CD14-positive monocyte (primary cell): ENCODE measurements around the gene CRHR2. TPM values are rescaled to one million over a fixed set of nuclear protein-coding genes. Genes with fewer than 3 reads are reported as not detected.

ENCODE experiments used
- DNase-seq, 3 donors: peaks; one replicate each; pipeline ENCODE4 v3.0.0-alpha.2; 2011 to 2022
- H2AFZ ChIP-seq: 2 replicates; pipeline ENCODE4 v1.6.0; 2012; ENCODE audit warnings: mild to moderate bottlenecking, low read depth, low read length, inconsistent platforms; ENCODE audit not compliant: insufficient read depth, poor library complexity, severe bottlenecking
- H3K27ac ChIP-seq, 2 donors: 1 replicate in 1 of 2; 2 replicates in 1 of 2; pipeline ENCODE4 v1.5.1; 2012 to 2013; ENCODE audit warnings: low read length in 2 of 2, control low read depth in 1 of 2, inconsistent platforms in 1 of 2, low read depth in 1 of 2, mild to moderate bottlenecking in 1 of 2
- H3K27me3 ChIP-seq, 2 donors: one replicate each; pipeline versions ENCODE4 v1.6.0 to v1.6.1; 2011 to 2013; ENCODE audit warnings: low read length in 2 of 2; ENCODE audit not compliant: control insufficient read depth in 2 of 2, insufficient read depth in 2 of 2
- H3K36me3 ChIP-seq, 2 donors: replicated peaks in 1 of 2; 1 replicate in 1 of 2; 2 replicates in 1 of 2; pipeline versions ENCODE4 v1.5.1 to v1.6.1; 2012 to 2013; ENCODE audit warnings: low read length in 2 of 2, control low read depth in 1 of 2, inconsistent platforms in 1 of 2, mild to moderate bottlenecking in 1 of 2; ENCODE audit not compliant: insufficient read depth in 2 of 2, control insufficient read depth in 1 of 2
- H3K4me1 ChIP-seq, 2 donors: 1 replicate in 1 of 2; 2 replicates in 1 of 2; pipeline versions ENCODE4 v1.5.1 to v1.6.1; 2012 to 2013; ENCODE audit warnings: low read length in 2 of 2, control low read depth in 1 of 2, inconsistent platforms in 1 of 2, mild to moderate bottlenecking in 1 of 2, moderate library complexity in 1 of 2; ENCODE audit not compliant: insufficient read depth in 2 of 2, control insufficient read depth in 1 of 2
- H3K4me2 ChIP-seq: replicated peaks from 2 replicates; pipeline ENCODE3; 2012; ENCODE audit warnings: low read length, moderate library complexity, mild to moderate bottlenecking; ENCODE audit not compliant: poor library complexity, severe bottlenecking; ENCODE audit errors: extremely low read depth
- H3K4me3 ChIP-seq, 3 experiments: fragments of 200-600 bp in 1 of 3; sonication (generic) in 1 of 3; replicated peaks in 1 of 3; 1 replicate in 2 of 3; 2 replicates in 1 of 3; pipeline ENCODE4 v1.5.1; 2011 to 2013; ENCODE audit warnings: low read length in 3 of 3, mild to moderate bottlenecking in 3 of 3, control low read depth in 2 of 3, low read depth in 2 of 3, inconsistent platforms in 1 of 3, moderate library complexity in 1 of 3
- H3K79me2 ChIP-seq: 2 replicates; pipeline ENCODE4 v1.6.0; 2012; ENCODE audit warnings: mild to moderate bottlenecking, control low read depth, inconsistent platforms, low read length, moderate library complexity; ENCODE audit not compliant: insufficient read depth
- H3K9ac ChIP-seq: 2 replicates; pipeline ENCODE4 v1.6.0; 2017; ENCODE audit warnings: low read length, mild to moderate bottlenecking; ENCODE audit not compliant: insufficient read depth, poor library complexity, severe bottlenecking
- H3K9me3 ChIP-seq, 2 donors: replicated peaks in 1 of 2; 1 replicate in 1 of 2; 2 replicates in 1 of 2; pipeline versions ENCODE4 v1.5.1 to v1.6.1; 2012 to 2013; ENCODE audit warnings: low read length in 2 of 2, control low read depth in 1 of 2; ENCODE audit not compliant: control insufficient read depth in 1 of 2, insufficient read depth in 1 of 2
- H4K20me1 ChIP-seq: 2 replicates; pipeline ENCODE4 v1.6.0; 2012; ENCODE audit warnings: mild to moderate bottlenecking, low read length, control low read depth, moderate library complexity; ENCODE audit not compliant: insufficient read depth
- H3K27ac Mint-ChIP-seq, 7 donors: one replicate each; pipeline ENCODE4 v1.8.0; 2020; ENCODE audit warnings: mild to moderate bottlenecking in 7 of 7, mixed read lengths in 7 of 7, moderate library complexity in 6 of 7, inconsistent platforms in 2 of 7
- H3K27me3 Mint-ChIP-seq, 3 donors: one replicate each; pipeline ENCODE4 v1.8.0; 2021 to 2022; ENCODE audit warnings: low read depth in 3 of 3, mild to moderate bottlenecking in 3 of 3, mixed read lengths in 3 of 3, moderate library complexity in 3 of 3, inconsistent platforms in 1 of 3
- H3K36me3 Mint-ChIP-seq, 2 donors: one replicate each; pipeline ENCODE4 v1.8.0; 2020; ENCODE audit warnings: mixed read lengths in 2 of 2, inconsistent platforms in 1 of 2, mild to moderate bottlenecking in 1 of 2
- H3K4me1 Mint-ChIP-seq: one replicate; pipeline ENCODE4 v1.8.0; 2020; ENCODE audit warnings: mild to moderate bottlenecking, mixed read lengths
- H3K4me3 Mint-ChIP-seq, 2 donors: one replicate each; pipeline ENCODE4 v1.8.0; 2020; ENCODE audit warnings: mild to moderate bottlenecking in 2 of 2, mixed read lengths in 2 of 2, moderate library complexity in 1 of 2
- H3K9me3 Mint-ChIP-seq, 7 donors: one replicate each; pipeline ENCODE4 v1.8.0; 2020 to 2022; ENCODE audit warnings: mixed read lengths in 7 of 7, mild to moderate bottlenecking in 6 of 7, moderate library complexity in 6 of 7, inconsistent platforms in 2 of 7
- WGBS: methylation state at CpG from one replicate; pipeline ENCODE4 v1.1.5; 2013; ENCODE audit warnings: missing lambda C conversion rate; ENCODE audit not compliant: insufficient coverage; 5-methylcytosine and 5-hydroxymethylcytosine counted together
- intact Hi-C, 2 donors: fragments of 100-400 bp; cut with micrococcal nuclease; formaldehyde crosslinking; loops; one replicate each; pipeline versions ENCODE4 v1.15.0 to v1.15.1; 2023
- polyA plus RNA-seq, 3 donors: library from polyadenylated mRNA; depleted of rRNA in 1 of 3; unstranded in 2 of 3; stranded (reverse) in 1 of 3; fragments of 300-500 nt in 2 of 3; fragments of >200 nt in 1 of 3; fragmentation: Illumina TruSeq in 2 of 3; gene quantifications; 1 replicate in 2 of 3; 2 replicates in 1 of 3; pipeline ENCODE4 v1.2.3, GENCODE V29; 2012 to 2021
- TF ChIP-seq, protein P1 (sequence below): fragments of 200-600 bp; IDR thresholded peaks from one replicate; pipeline ENCODE4 v1.8.0; 2022; ENCODE audit warnings: antibody characterized with exemption, mild to moderate bottlenecking

The CRHR2 gene
- polyA plus RNA-seq, 3 donors: not detected

- Histone ChIP-seq H3K27ac (no peak overlapping the region), H3K27me3 (no peaks in the 10 kb centered on the region), H3K4me2 (no peak overlapping the region), H2AFZ (no peak overlapping the region), H3K9ac (no peak overlapping the region), H3K4me1 (no peaks in the 10 kb centered on the region), H3K4me3 (no peak overlapping the region), H4K20me1 (no peaks in the 10 kb centered on the region), H3K36me3 (no peaks in the 10 kb centered on the region), H3K79me2 (no peaks in the 10 kb centered on the region), H3K9me3 (no peaks in the 10 kb centered on the region)
- Mint-ChIP-seq H3K27ac (no peak overlapping the region), H3K9me3 (peaks cover 0 to 2% (median 0%) of the 10 kb centered on the region in 7 donors), H3K4me1 (no peaks in the 10 kb centered on the region), H3K27me3 (peaks cover 0 to 1% (median 0%) of the 10 kb centered on the region in 3 donors), H3K4me3 (no peak overlapping the region), H3K36me3 (peaks cover 16 to 23% of the 10 kb centered on the region in 2 donors)
- DNase-seq: no peak
- intact Hi-C loops: no loop called here
- WGBS: 96% methylated on average over 8 of the region's 12 CpGs
- TF ChIP-seq, protein P1, sequence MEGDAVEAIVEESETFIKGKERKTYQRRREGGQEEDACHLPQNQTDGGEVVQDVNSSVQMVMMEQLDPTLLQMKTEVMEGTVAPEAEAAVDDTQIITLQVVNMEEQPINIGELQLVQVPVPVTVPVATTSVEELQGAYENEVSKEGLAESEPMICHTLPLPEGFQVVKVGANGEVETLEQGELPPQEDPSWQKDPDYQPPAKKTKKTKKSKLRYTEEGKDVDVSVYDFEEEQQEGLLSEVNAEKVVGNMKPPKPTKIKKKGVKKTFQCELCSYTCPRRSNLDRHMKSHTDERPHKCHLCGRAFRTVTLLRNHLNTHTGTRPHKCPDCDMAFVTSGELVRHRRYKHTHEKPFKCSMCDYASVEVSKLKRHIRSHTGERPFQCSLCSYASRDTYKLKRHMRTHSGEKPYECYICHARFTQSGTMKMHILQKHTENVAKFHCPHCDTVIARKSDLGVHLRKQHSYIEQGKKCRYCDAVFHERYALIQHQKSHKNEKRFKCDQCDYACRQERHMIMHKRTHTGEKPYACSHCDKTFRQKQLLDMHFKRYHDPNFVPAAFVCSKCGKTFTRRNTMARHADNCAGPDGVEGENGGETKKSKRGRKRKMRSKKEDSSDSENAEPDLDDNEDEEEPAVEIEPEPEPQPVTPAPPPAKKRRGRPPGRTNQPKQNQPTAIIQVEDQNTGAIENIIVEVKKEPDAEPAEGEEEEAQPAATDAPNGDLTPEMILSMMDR: no peak
These were observed 36.1 kb downstream of the CRHR2 start for GRCh38 chr7:30646154-30646553.

DNA sequence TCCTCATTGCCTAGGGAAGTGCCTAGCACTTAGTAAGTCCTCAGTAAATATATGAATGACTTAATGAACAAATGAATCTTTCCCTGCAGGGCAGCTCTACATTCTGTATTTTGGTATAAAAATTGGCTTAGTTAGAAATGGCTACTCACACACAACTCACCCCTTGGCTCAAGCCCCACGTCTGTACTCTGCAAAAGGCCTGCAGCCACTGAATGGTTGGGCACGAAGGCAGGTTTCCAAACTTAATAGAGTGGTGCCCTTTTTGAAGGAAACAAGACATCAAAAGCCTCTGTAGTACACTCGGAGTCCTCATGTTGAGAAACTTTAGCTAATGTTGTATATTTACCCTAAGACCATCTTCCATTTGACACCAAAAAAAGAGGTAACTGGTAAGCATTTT lies 36.6 kb downstream of the CRHR2 start:
- H3K27me3 ChIP-seq: no peaks in the 10 kb centered on the region
- no CpG with 5 or more reads among the region's 3 CpGs for WGBS
- no peaks in the 10 kb centered on the region for H3K36me3 ChIP-seq
- TF ChIP-seq, protein P1: no peak
- H3K79me2 ChIP-seq: no peaks in the 10 kb centered on the region
- Mint-ChIP-seq H3K4me3 (no peak overlapping the region), H3K36me3 (peaks cover 16 to 23% of the 10 kb centered on the region in 2 donors), H3K27ac (no peak overlapping the region), H3K4me1 (no peaks in the 10 kb centered on the region), H3K27me3 (peaks cover 0 to 1% (median 0%) of the 10 kb centered on the region in 3 donors), H3K9me3 (peaks cover 0 to 2% (median 0%) of the 10 kb centered on the region in 7 donors)
- no peaks in the 10 kb centered on the region for H4K20me1 ChIP-seq
- intact Hi-C loops: no loop called here
- no peaks in the 10 kb centered on the region for H3K9me3 ChIP-seq
- no peak for DNase-seq
- H3K9ac ChIP-seq: no peak overlapping the region
- no peak overlapping the region for H3K27ac ChIP-seq
- no peak overlapping the region for H2AFZ ChIP-seq
- H3K4me2 ChIP-seq: no peak overlapping the region
- H3K4me3 ChIP-seq: no peak overlapping the region
- H3K4me1 ChIP-seq: no peaks in the 10 kb centered on the region
